Transverse colon (tissue), 4 donors: ENCODE data around the gene ALK. TPM values are rescaled to one million over a fixed set of nuclear protein-coding genes. Genes with fewer than 3 reads are reported as not detected.

ENCODE experiments used
- DNase-seq: peaks from one replicate; pipeline ENCODE4 v3.0.0-alpha.2; 2019
- H3K27ac ChIP-seq, 4 donors: fragments of 200-600 bp; sonication (generic); 2 replicates each; pipeline ENCODE4 v1.5.1; 2016 to 2018; ENCODE audit warnings: inconsistent platforms in 4 of 4
- H3K27me3 ChIP-seq: fragments of 200-600 bp; sonication (generic); 2 replicates; pipeline ENCODE4 v1.5.1; 2017; ENCODE audit warnings: inconsistent platforms
- H3K36me3 ChIP-seq, 4 donors: fragments of 200-600 bp; sonication (generic); 2 replicates each; pipeline ENCODE4 v1.5.1; 2017 to 2019; ENCODE audit warnings: inconsistent platforms in 4 of 4
- H3K4me1 ChIP-seq, 4 donors: fragments of 200-600 bp; sonication (generic); 2 replicates each; pipeline ENCODE4 v1.5.1; 2017 to 2020; ENCODE audit warnings: inconsistent platforms in 4 of 4
- H3K4me3 ChIP-seq, 4 donors: fragments of 200-600 bp; sonication (generic); 1 replicate in 1 of 4; 2 replicates in 3 of 4; pipeline versions ENCODE4 v1.5.1 to v1.6.1; 2017 to 2019; ENCODE audit warnings: inconsistent platforms in 4 of 4
- H3K9me3 ChIP-seq, 2 donors: fragments of 200-600 bp; sonication (generic); 2 replicates each; pipeline ENCODE4 v1.5.1; 2017 to 2019; ENCODE audit warnings: inconsistent platforms in 2 of 2
- EP300 ChIP-seq: sonication (generic); formaldehyde crosslinking; IDR thresholded peaks from one replicate; pipeline ENCODE4 v1.6.1; 2017; ENCODE audit warnings: antibody characterized with exemption, low read depth
- POLR2A ChIP-seq: fragments of 450-650 bp; IDR thresholded peaks from one replicate; pipeline ENCODE4 v1.6.1; 2016; ENCODE audit warnings: antibody characterized with exemption, mild to moderate bottlenecking, moderate library complexity
- POLR2AphosphoS5 ChIP-seq, 3 donors: sonication (generic); formaldehyde crosslinking; IDR thresholded peaks; one replicate each; pipeline ENCODE4 v1.6.1; 2016; ENCODE audit warnings: antibody characterized with exemption in 3 of 3
- WGBS, 2 donors: methylation state at CpG; one replicate each; pipeline ENCODE4 v1.1.5; 2018; ENCODE audit warnings: low coverage in 1 of 2; 5-methylcytosine and 5-hydroxymethylcytosine counted together
- in situ Hi-C, 4 donors: fragments of 200-750 bp; cut with MboI; loops; one replicate each; pipeline versions ENCODE4 v1.15.0 to v1.15.1; 2017; ENCODE audit warnings: low sequenced_read_pairs in 3 of 4, low pct_ligation_motif_present in 1 of 4, low pct_unique_long_range_greater_than_20kb in 1 of 4
- intact Hi-C: fragments of 100-400 bp; cut with DNase I; formaldehyde crosslinking; loops from one replicate; pipeline ENCODE4 v1.15.1; 2023; ENCODE audit warnings: low total_unique reads
- total RNA-seq, 4 donors: library from RNA; depleted of rRNA; stranded (reverse); fragments of >200 nt; gene quantifications; one replicate each; pipeline ENCODE4 v1.1.0, GENCODE V29; 2016
- TF ChIP-seq, protein P1 (sequence below), 5 experiments: fragments of 200-600 bp in 3 of 5; fragments of 450-650 bp in 2 of 5; sonication (generic) in 3 of 5; IDR thresholded peaks; 1 replicate in 2 of 5; 2 replicates in 3 of 5; pipeline ENCODE4 v1.5.1; 2016 to 2017; ENCODE audit warnings: antibody characterized with exemption in 5 of 5, inconsistent platforms in 3 of 5, mild to moderate bottlenecking in 2 of 5, moderate library complexity in 1 of 5

ALK gene
- total RNA-seq, 4 donors from 2014 or later: 0.32 to 0.82 TPM; not detected in 2

- in situ Hi-C loops: no loop called here
Measured at GRCh38 chr2:29733965-29734364, 187.4 kb downstream of the ALK start.

DNA sequence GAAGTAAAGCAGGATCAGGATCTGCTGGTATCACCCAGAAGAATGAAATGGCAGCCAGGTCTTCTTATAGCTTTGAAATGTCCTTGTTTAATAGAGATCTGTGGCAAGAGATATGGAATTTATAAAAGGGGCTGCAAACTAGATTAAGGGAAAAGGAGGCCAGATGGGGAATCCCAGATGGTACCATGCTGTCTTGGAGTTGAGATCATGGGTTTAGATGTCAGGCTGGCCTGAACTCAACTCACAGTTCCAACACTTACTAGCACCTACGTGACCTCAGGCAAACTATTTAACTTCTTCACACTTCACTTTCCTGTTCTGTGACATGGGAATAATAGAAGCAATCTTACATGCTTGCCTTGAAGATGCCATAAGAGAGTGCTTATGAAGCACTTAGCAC is 188.2 kb downstream of the ALK start:
- intact Hi-C loops: no loop called here
- Histone ChIP-seq H3K27me3 (no peaks in the 10 kb centered on the region), H3K9me3 (no peaks in the 10 kb centered on the region), H3K4me1 (no peaks in the 10 kb centered on the region), H3K36me3 (no peaks in the 10 kb centered on the region), H3K4me3 (no peak overlapping the region), H3K27ac (no peak overlapping the region)
- in situ Hi-C loops: no loop called here
- TF ChIP-seq EP300: no peak
- TF ChIP-seq, protein P1, sequence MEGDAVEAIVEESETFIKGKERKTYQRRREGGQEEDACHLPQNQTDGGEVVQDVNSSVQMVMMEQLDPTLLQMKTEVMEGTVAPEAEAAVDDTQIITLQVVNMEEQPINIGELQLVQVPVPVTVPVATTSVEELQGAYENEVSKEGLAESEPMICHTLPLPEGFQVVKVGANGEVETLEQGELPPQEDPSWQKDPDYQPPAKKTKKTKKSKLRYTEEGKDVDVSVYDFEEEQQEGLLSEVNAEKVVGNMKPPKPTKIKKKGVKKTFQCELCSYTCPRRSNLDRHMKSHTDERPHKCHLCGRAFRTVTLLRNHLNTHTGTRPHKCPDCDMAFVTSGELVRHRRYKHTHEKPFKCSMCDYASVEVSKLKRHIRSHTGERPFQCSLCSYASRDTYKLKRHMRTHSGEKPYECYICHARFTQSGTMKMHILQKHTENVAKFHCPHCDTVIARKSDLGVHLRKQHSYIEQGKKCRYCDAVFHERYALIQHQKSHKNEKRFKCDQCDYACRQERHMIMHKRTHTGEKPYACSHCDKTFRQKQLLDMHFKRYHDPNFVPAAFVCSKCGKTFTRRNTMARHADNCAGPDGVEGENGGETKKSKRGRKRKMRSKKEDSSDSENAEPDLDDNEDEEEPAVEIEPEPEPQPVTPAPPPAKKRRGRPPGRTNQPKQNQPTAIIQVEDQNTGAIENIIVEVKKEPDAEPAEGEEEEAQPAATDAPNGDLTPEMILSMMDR (IDR thresholded peaks at IDR 0.05): no peak
- no peak for TF ChIP-seq POLR2A
- TF ChIP-seq POLR2AphosphoS5 (IDR thresholded peaks at IDR 0.05): no peak
- 56 to 69% methylated on average over 1 of the region's 1 CpG for WGBS, 2 donors
- DNase-seq: no peak

More at GRCh38 chr2:29733965-29734364, 187.4 kb downstream of the ALK start:
- H3K36me3 ChIP-seq: no peaks in the 10 kb centered on the region
- H3K9me3 ChIP-seq: no peaks in the 10 kb centered on the region
- WGBS, 2 donors: 40 to 58% methylated on average over 2 to 4 of the region's 4 CpGs
- H3K4me3 ChIP-seq: no peak overlapping the region
- TF ChIP-seq, protein P1 (IDR thresholded peaks at IDR 0.05): no peak
- TF ChIP-seq EP300 (no peak), POLR2A (no peak), POLR2AphosphoS5 (IDR thresholded peaks at IDR 0.05) (no peak)
- intact Hi-C loops: no loop called here
- no peaks in the 10 kb centered on the region for H3K27me3 ChIP-seq
- no peak for DNase-seq
- H3K27ac ChIP-seq: no peak overlapping the region
- H3K4me1 ChIP-seq: no peaks in the 10 kb centered on the region

DNA sequence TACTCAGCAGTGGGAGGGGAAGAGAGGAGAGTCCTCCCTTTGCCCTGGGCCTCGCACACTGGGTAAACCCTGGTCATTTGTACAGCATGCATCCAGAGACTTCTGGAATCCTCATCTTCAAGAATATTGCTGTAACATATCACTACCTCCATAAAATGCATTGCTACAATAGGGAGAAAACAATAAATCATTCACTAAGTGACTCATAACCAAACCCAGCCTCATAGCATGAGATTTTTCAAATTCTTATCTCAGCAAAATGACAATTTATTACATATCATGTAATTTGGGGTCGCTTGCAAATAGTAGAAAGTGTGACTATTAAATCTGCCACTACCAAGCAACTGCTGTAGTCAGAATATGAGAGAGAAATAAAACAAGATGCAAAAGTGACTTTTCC is 189.4 kb downstream of the ALK start:
- WGBS, 2 donors: 36 to 62% methylated on average over 1 to 2 of the region's 2 CpGs
- Histone ChIP-seq H3K27ac (no peak overlapping the region), H3K27me3 (no peaks in the 10 kb centered on the region), H3K9me3 (no peaks in the 10 kb centered on the region), H3K4me3 (no peak overlapping the region), H3K36me3 (no peaks in the 10 kb centered on the region), H3K4me1 (no peaks in the 10 kb centered on the region)
- in situ Hi-C loops (no loop called here), intact Hi-C loops (no loop called here)
- DNase-seq: no peak
- TF ChIP-seq EP300: no peak
- TF ChIP-seq POLR2AphosphoS5 (IDR thresholded peaks at IDR 0.05): no peak
- TF ChIP-seq, protein P1 (IDR thresholded peaks at IDR 0.05): no peak
- no peak for TF ChIP-seq POLR2A

DNA sequence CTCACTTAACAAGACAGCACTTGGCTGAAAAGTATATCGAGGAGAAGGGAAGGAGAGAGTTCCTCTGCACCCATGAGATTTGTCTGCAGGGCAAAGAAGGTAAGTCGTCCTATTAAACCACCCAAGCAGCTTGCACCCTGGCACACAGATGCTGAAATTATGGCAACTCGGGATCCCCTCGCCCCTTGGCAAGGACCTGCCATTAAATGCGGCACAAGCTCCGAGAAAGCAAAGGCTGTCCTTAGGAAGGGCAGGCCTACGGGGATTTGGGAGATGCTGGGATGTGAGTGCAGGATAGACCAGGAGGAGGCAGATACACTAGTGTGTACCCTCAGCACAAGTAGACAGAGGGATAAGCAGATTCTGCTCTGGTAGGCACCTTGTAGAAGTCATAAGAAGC is 191.5 kb downstream of the ALK start:
- intact Hi-C loops: loop anchor here (5.0 kb wide), 1 partner anchor 1073 kb away; no protein-coding TSS in a partner anchor
- TF ChIP-seq POLR2AphosphoS5 (IDR thresholded peaks at IDR 0.05): no peak
- no peak for DNase-seq
- H3K27me3 ChIP-seq: no peaks in the 10 kb centered on the region
- H3K9me3 ChIP-seq: no peaks in the 10 kb centered on the region
- H3K36me3 ChIP-seq: no peaks in the 10 kb centered on the region
- no peaks in the 10 kb centered on the region for H3K4me1 ChIP-seq
- no peak overlapping the region for H3K27ac ChIP-seq
- 57 to 73% methylated on average over 3 to 7 of the region's 7 CpGs for WGBS, 2 donors
- in situ Hi-C loops: no loop called here
- no peak overlapping the region for H3K4me3 ChIP-seq

- intact Hi-C loops: loop anchor here (5.0 kb wide), 1 partner anchor 1072 kb away; no protein-coding TSS in a partner anchor
- WGBS, 2 donors: 13 to 17% methylated on average over 4 to 7 of the region's 7 CpGs
- Histone ChIP-seq H3K27ac (no peak overlapping the region), H3K36me3 (no peaks in the 10 kb centered on the region), H3K9me3 (no peaks in the 10 kb centered on the region), H3K4me3 (no peak overlapping the region), H3K27me3 (no peaks in the 10 kb centered on the region), H3K4me1 (no peaks in the 10 kb centered on the region)
- in situ Hi-C loops: no loop called here
- TF ChIP-seq POLR2AphosphoS5 (IDR thresholded peaks at IDR 0.05) (no peak), POLR2A (no peak), EP300 (no peak)
- TF ChIP-seq, protein P1 (IDR thresholded peaks at IDR 0.05): no peak
- no peak for DNase-seq
Measured at GRCh38 chr2:29729401-29729800, 192.0 kb downstream of the ALK start.
